Pons (tissue), 1 donor: ENCODE data around the gene FHIT.

Experiments
- DNase-seq: peaks from one replicate; pipeline ENCODE4 v3.0.0-alpha.2; 2016; ENCODE audit warnings: low spot score

The FHIT gene

GRCh38 chr3:60835796-60836195, 415.5 kb downstream of the FHIT start:
- DNase-seq = no peak

DNA sequence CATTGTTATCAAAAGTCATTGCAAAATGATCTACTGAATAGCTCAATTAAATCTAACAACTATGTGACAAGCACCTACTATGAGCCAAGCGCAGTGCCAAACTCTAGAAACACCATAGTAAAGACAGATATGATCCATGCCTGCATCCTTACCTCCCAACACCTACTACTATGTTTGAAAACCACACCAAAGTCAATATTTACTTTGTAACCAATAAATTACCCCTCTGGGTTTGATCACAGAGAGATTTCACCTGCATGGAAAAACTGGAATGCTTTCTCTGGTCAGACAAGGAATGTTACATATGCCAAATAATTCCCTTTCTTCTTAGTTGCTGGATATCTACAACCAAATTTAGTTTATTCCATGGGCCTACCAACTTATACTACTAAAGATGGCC, 422.2 kb downstream of the FHIT start:
- no peak for DNase-seq

GRCh38 chr3:60827666-60828065, 423.6 kb downstream of the FHIT start:
- DNase-seq = no peak

DNA sequence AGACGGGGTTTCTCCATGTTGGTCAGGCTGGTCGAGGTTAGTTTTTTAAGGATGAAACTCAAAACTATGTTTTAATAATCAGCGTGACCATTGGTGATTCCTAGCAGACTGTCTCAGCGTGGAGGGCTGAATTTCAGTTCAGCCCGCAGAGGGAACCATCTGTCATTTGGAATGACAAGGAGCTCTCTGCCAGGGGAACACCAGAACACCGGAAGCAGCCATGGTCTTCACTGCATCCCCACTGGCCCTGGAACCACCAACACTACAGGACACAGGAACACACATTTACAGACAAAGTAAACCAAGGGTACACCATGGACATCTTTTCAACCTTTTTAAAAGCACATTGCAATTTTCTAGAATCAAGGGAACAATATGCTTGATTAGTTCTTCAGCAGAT, 424.7 kb downstream of the FHIT start:
- DNase-seq = no peak

GRCh38 chr3:60812502-60812901, 438.8 kb downstream of the FHIT start:
- no peak for DNase-seq

GRCh38 chr3:60810881-60811280, 440.4 kb downstream of the FHIT start:
- DNase-seq = no peak

DNA sequence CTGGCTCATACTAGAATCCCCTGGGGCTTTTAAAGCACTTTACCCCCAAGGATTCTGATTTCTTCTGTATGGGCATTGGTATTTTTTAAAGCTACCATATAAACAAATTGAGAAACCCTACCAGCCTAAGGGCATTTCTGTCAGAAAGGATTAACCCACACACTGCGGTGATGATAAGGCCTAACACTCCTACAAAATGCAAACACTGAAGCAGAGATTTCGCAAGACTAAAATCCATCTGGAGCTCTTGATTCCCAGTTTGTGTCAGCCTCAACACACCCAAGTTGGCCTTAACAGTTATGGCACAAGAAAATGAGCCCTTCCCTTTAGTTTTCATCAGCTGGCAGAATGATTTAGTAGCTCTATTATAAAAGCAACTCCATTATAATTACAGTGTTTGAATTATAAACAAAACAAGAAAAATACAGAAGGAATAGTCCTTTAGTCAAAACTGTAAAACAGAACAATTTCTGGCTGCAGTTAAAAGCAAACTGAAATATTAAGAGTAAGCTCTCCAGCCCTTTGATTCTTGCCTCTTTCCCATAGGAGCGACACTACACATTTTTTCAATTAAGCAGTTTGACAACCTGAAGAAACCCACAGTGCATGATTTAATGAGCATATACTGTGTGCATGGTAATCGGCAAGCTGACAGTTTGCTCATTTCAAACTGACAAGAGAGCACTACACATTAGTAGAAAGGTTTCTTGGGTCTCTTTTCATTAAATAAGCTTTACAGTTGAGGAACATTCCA, 441.2 kb downstream of the FHIT start:
- no peak for DNase-seq

GRCh38 chr3:60803216-60804173, 447.8 kb downstream of the FHIT start:
- peak; percentile 66 for DNase-seq

DNA sequence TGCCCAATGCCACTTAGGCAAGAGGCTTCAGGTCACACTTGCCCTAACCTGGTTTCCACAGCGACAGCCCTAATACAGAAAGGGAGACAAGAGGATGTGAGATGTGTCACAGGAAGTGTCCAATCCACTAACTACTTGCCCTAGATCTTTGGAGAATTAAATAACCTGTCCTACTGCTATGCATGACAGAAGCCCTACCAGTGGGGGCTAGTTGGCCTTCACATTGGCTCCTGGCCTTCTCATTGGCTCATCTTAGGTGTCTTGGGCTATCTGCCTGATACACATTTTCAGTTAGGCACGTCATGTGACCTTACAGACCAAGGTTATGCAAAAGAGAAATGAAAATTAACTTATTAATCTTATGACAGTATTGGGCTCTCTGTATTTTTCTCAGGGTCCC, 449.9 kb downstream of the FHIT start:
- DNase-seq = no peak

DNA sequence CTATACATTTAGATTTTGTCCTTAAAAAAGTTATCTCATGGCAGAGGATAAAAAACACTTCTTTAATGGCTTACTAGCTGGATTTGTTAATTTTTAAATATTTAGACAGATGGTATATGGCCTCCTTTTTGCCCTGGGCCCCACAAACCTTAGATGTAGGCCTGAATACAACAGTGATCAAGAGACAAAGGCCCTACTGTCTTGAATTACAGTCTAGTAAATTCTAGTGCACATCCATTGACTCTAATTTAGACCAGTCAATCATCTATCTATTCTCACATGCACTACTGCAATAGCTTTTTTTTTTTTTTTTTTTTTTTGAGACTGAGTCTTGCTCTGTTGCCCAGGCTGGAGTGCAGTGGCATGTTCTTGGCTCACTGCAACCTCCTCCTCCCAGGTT, 452.8 kb downstream of the FHIT start:
- DNase-seq = peak; percentile 8

- no peak for DNase-seq
Measured at GRCh38 chr3:60792249-60792852, 458.9 kb downstream of the FHIT start.

GRCh38 chr3:60788185-60788584, 463.1 kb downstream of the FHIT start:
- no peak for DNase-seq

GRCh38 chr3:60781935-60782334, 469.3 kb downstream of the FHIT start:
- DNase-seq = no peak

- no peak for DNase-seq
Measured at GRCh38 chr3:60779637-60780036, 471.6 kb downstream of the FHIT start.

- no peak for DNase-seq
Measured at GRCh38 chr3:60775985-60776384, 475.3 kb downstream of the FHIT start.

DNA sequence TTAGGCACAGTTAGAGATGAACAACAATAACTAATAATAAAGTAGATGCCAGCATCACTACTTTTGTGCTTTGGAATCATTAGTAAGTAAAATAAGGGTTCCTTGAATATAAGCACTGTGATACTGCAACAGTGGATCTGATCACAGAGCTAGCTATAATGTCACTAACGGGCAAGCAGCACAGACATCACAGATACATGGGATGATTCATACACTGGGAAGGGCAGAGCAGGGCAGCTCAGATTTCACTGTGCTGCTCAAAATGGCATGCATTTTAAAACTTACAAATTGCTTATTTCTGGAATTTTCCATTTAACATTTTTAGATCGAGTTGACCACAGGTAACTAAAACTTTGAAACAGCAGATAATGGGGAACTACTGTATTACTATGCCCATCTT, 476.6 kb downstream of the FHIT start:
- no peak for DNase-seq

DNA sequence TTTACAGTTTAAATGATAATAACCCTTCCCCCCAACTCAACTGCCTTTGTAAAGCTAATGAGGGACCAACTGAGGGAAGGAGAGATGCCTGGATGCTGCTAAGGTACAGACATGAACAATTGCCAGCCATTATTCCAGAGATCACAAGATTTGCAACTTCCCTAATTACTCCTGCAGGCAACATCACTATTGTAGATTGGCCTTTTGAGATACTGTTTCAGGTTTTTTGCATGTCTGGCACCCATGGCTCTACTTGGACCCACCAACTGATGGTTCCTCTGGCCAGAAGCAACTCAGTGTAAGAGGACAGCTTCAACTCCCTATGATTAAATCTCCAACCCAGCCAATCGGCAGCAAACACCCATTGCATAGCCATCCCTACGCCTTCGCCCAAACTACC, 478.7 kb downstream of the FHIT start:
- no peak for DNase-seq

GRCh38 chr3:60771766-60772165, 479.5 kb downstream of the FHIT start:
- DNase-seq = no peak

GRCh38 chr3:60770532-60770931, 480.7 kb downstream of the FHIT start:
- DNase-seq = no peak

GRCh38 chr3:60767536-60767935, 483.7 kb downstream of the FHIT start:
- DNase-seq = no peak

DNA sequence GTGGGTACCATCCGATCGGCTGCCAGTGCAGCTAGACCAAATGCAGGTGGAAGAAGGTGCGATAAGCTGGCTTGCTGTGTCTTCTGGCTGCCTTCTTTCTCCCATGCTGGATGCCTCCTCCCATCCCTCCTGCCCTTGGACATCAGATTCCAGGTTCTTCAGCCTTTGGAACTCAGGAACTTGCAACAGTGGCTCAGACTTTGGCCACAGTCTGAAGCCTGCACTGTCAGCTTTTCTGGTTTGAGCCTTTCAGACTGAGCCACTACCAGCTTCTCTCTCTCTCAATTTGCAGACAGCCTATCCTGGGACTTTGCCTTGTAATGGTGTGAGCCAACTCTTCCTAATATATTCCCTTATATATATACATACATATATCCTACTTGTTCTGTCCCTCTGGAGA, 485.5 kb downstream of the FHIT start:
- no peak for DNase-seq

- no peak for DNase-seq
Measured at GRCh38 chr3:60764870-60765269, 486.4 kb downstream of the FHIT start.

DNA sequence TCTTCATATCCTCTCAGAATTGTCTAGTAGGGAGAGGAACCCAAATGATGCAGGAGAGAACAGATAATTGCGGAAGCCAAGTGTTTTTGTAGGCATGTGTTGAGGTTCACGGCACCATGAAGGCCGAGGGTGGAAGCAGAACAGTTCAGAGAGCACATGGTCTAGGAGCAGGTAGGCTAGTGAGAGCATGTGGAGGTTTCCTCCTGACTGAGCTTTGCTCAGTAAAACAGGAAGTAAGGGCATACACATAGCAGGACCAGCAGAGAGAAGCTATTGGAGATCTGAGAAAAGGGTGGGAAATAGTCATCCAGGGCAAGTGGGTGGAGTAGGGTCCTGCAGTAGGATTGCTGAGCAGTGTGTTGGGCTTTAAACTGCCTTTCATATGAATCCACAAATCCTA, 491.1 kb downstream of the FHIT start:
- DNase-seq = no peak
